ENCODE measurements around the gene PSMC3.

- TF ChIP-seq FOSL1 (tag; conservative IDR thresholded peaks at IDR 0.05) (no peak), ZBTB26 (CRISPR knock-in tag; IDR thresholded peaks at IDR 0.05) (no peak), CTCF (IDR thresholded peaks at IDR 0.05 in 2 of 3, conservative IDR thresholded peaks at IDR 0.05 in 1 of 3; ENCODE audit: insufficient read depth in 2 of 3, low read depth in 1 of 3, low read length in 3 of 3) (peak in 1 of 3 experiments; percentile 11; a peak in 1 of 6 replicates), ZKSCAN8 (CRISPR knock-in tag; IDR thresholded peaks at IDR 0.05) (no peak), SREBF2 (CRISPR knock-in tag; IDR thresholded peaks at IDR 0.05) (no peak), NRF1 (conservative IDR thresholded peaks at IDR 0.05 in 1 of 2, IDR thresholded peaks at IDR 0.05 in 1 of 2) (no peak)
- TF ChIP-seq, protein P1, sequence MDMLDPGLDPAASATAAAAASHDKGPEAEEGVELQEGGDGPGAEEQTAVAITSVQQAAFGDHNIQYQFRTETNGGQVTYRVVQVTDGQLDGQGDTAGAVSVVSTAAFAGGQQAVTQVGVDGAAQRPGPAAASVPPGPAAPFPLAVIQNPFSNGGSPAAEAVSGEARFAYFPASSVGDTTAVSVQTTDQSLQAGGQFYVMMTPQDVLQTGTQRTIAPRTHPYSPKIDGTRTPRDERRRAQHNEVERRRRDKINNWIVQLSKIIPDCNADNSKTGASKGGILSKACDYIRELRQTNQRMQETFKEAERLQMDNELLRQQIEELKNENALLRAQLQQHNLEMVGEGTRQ (CRISPR knock-in tag; IDR thresholded peaks at IDR 0.05), result no peak
These were observed 19.1 kb downstream of the PSMC3 start for GRCh38 chr11:47406896-47407745.
